HL-60 (cell line): ENCODE data around the gene BAAT.

Source experiments
- DNase-seq, 2 experiments: peaks; one replicate each; pipeline ENCODE4 v3.0.0-alpha.2; 2010 to 2020; ENCODE audit warnings: low read depth in 1 of 2, low spot score in 1 of 2
- H3K27ac ChIP-seq: fragments of 250-450 bp; sonication (Bioruptor Pico); replicated peaks from 2 replicates; pipeline ENCODE4 v1.5.1; 2020; ENCODE audit warnings: mild to moderate bottlenecking, moderate library complexity
- H3K27me3 ChIP-seq: fragments of 250-450 bp; sonication (Bioruptor Pico); 2 replicates; pipeline ENCODE4 v1.5.1; 2021; ENCODE audit warnings: mild to moderate bottlenecking, moderate library complexity; ENCODE audit not compliant: insufficient read depth, poor library complexity, severe bottlenecking
- H3K4me3 ChIP-seq: replicated peaks from 2 replicates; pipeline ENCODE4 v1.5.1; 2011; ENCODE audit warnings: mild to moderate bottlenecking, control low read depth, low read length; ENCODE audit not compliant: insufficient read depth
- GABPA ChIP-seq: IDR thresholded peaks from 2 replicates; pipeline ENCODE4 v1.6.1; 2012; ENCODE audit warnings: low read depth
- POLR2AphosphoS5 ChIP-seq: IDR thresholded peaks from 2 replicates; pipeline ENCODE4 v1.6.1; 2012; ENCODE audit warnings: low read depth
- SPI1 ChIP-seq: IDR thresholded peaks from 2 replicates; pipeline ENCODE4 v1.6.1; 2012; ENCODE audit warnings: low read depth, mild to moderate bottlenecking, borderline replicate concordance
- TF ChIP-seq, protein P1 (sequence below): IDR thresholded peaks from 2 replicates; pipeline ENCODE4 v1.6.1; 2012; ENCODE audit warnings: low read depth; ENCODE audit not compliant: insufficient replicate concordance
- TF ChIP-seq, protein P2 (sequence below): IDR thresholded peaks from one replicate; pipeline ENCODE4 v1.5.1; 2011; ENCODE audit warnings: low read length, control low read depth, inconsistent platforms; ENCODE audit not compliant: insufficient read depth

Gene BAAT

DNA sequence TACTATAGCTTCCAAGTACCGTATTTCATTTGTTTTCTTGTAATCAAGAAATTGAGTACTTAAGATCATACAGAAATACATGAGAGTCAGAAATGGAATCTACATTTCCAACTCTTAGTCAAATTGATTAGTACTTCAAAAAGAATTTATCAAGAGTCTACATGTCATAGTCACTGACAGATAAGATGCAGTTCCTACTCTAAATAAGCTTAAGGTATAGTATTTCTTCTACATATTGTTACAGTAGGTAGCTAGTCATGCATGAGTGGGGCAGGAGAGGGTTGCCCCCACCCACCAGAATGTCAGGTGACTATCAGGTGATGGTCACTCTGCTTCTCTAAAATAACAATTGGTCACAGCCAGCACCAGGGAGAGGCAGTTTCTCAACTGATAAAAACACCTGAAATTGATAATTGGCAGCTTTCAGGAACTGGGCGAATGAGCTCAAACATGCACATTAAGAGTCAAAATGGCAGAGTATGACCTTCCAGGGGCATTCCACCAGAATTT is 2.9 kb downstream of the BAAT start:
- no peak for DNase-seq
- TF ChIP-seq, protein P1, sequence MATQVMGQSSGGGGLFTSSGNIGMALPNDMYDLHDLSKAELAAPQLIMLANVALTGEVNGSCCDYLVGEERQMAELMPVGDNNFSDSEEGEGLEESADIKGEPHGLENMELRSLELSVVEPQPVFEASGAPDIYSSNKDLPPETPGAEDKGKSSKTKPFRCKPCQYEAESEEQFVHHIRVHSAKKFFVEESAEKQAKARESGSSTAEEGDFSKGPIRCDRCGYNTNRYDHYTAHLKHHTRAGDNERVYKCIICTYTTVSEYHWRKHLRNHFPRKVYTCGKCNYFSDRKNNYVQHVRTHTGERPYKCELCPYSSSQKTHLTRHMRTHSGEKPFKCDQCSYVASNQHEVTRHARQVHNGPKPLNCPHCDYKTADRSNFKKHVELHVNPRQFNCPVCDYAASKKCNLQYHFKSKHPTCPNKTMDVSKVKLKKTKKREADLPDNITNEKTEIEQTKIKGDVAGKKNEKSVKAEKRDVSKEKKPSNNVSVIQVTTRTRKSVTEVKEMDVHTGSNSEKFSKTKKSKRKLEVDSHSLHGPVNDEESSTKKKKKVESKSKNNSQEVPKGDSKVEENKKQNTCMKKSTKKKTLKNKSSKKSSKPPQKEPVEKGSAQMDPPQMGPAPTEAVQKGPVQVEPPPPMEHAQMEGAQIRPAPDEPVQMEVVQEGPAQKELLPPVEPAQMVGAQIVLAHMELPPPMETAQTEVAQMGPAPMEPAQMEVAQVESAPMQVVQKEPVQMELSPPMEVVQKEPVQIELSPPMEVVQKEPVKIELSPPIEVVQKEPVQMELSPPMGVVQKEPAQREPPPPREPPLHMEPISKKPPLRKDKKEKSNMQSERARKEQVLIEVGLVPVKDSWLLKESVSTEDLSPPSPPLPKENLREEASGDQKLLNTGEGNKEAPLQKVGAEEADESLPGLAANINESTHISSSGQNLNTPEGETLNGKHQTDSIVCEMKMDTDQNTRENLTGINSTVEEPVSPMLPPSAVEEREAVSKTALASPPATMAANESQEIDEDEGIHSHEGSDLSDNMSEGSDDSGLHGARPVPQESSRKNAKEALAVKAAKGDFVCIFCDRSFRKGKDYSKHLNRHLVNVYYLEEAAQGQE: no peak
- H3K27me3 ChIP-seq: no peaks in the 10 kb centered on the region
- H3K4me3 ChIP-seq: no peak overlapping the region
- H3K27ac ChIP-seq: no peak overlapping the region

DNA sequence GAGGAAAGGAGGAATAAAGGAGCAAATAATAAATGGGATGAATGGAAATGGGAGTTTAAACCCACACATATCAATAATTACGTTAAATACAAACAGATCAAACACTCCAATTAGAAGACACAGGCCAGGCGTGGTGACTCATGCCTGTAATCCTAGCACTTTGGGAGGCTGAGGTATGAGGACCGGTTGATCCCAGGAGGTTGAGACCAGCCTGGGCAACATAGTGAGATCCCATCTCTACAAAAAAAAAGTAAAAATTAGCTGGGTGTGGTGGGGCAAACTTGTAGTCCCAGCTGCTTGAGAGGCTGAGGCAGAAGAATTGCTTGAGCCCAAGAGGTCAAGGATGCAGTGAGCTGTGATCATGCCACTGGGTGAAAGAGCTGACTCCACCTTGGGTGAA is 3.7 kb downstream of the BAAT start:
- no peaks in the 10 kb centered on the region for H3K27me3 ChIP-seq
- H3K4me3 ChIP-seq: no peak overlapping the region
- no peak for TF ChIP-seq POLR2AphosphoS5
- TF ChIP-seq SPI1: no peak
- TF ChIP-seq, protein P1: no peak
- no peak for TF ChIP-seq GABPA
- TF ChIP-seq, protein P2, sequence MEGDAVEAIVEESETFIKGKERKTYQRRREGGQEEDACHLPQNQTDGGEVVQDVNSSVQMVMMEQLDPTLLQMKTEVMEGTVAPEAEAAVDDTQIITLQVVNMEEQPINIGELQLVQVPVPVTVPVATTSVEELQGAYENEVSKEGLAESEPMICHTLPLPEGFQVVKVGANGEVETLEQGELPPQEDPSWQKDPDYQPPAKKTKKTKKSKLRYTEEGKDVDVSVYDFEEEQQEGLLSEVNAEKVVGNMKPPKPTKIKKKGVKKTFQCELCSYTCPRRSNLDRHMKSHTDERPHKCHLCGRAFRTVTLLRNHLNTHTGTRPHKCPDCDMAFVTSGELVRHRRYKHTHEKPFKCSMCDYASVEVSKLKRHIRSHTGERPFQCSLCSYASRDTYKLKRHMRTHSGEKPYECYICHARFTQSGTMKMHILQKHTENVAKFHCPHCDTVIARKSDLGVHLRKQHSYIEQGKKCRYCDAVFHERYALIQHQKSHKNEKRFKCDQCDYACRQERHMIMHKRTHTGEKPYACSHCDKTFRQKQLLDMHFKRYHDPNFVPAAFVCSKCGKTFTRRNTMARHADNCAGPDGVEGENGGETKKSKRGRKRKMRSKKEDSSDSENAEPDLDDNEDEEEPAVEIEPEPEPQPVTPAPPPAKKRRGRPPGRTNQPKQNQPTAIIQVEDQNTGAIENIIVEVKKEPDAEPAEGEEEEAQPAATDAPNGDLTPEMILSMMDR: no peak
- H3K27ac ChIP-seq: no peak overlapping the region
- DNase-seq: no peak

DNA sequence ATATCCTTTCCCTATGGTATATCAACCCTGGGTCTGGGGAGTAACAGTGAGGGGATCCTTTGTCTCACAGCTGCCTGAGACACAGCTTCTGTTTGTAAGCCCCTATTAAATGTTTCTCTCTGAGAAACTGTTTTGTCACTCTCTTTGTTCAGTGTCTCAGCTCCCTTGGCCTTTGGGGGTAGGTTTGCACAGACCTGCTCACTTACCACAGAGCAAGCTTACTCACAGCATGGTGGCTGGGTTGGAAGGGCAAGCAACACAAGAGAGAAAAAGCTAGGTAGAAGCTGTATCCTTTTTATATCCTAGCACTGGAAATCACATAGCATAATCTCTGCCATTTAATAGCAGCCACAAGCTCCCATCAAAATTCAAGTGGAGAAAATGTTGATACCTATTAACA is 4.5 kb downstream of the BAAT start:
- TF ChIP-seq GABPA (no peak), POLR2AphosphoS5 (no peak), SPI1 (no peak)
- TF ChIP-seq, protein P1: no peak
- TF ChIP-seq, protein P2: no peak
- Histone ChIP-seq H3K27ac (no peak overlapping the region), H3K27me3 (no peaks in the 10 kb centered on the region), H3K4me3 (no peak overlapping the region)
- no peak for DNase-seq
